AG09319 (cell line): ENCODE measurements around the gene HSP90AB1.

ENCODE experiments used
- DNase-seq: peaks from one replicate; pipeline ENCODE4 v3.0.0-alpha.2; 2010; ENCODE audit warnings: low read depth; ENCODE audit errors: extremely low read depth
- TF ChIP-seq, protein P1 (sequence below): IDR thresholded peaks from 2 replicates; pipeline ENCODE4 v1.5.1; 2011; ENCODE audit warnings: low read depth, mild to moderate bottlenecking, inconsistent platforms, low read length, moderate library complexity

The HSP90AB1 gene

DNA sequence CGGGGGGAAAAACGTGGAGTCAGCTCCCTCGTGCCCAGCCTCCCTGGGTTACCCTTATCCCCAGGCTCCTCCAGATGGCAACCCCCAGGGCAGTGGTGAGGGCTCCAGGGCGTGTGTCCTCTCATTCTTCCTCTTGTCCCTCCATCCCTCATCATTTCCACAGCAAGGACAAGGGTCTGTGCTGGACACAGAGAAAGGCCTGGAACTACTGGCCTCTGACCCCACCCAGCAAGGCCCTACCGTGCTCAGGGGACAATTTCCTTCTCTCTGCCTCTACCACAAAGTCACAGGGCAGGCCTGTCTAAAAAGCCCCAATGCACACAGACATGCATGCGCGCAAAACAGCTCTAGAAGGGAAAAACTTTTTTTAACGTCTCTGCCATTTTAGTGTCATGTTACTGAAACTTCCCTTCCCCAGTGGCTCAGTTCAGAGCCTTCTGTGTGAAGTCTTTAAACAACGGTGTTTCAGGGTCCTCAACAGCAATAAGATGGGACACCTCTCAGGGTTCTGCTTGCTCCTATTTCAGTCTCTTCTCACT is 11.5 kb downstream of the HSP90AB1 start:
- TF ChIP-seq, protein P1, sequence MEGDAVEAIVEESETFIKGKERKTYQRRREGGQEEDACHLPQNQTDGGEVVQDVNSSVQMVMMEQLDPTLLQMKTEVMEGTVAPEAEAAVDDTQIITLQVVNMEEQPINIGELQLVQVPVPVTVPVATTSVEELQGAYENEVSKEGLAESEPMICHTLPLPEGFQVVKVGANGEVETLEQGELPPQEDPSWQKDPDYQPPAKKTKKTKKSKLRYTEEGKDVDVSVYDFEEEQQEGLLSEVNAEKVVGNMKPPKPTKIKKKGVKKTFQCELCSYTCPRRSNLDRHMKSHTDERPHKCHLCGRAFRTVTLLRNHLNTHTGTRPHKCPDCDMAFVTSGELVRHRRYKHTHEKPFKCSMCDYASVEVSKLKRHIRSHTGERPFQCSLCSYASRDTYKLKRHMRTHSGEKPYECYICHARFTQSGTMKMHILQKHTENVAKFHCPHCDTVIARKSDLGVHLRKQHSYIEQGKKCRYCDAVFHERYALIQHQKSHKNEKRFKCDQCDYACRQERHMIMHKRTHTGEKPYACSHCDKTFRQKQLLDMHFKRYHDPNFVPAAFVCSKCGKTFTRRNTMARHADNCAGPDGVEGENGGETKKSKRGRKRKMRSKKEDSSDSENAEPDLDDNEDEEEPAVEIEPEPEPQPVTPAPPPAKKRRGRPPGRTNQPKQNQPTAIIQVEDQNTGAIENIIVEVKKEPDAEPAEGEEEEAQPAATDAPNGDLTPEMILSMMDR = no peak
- no peak for DNase-seq

DNA sequence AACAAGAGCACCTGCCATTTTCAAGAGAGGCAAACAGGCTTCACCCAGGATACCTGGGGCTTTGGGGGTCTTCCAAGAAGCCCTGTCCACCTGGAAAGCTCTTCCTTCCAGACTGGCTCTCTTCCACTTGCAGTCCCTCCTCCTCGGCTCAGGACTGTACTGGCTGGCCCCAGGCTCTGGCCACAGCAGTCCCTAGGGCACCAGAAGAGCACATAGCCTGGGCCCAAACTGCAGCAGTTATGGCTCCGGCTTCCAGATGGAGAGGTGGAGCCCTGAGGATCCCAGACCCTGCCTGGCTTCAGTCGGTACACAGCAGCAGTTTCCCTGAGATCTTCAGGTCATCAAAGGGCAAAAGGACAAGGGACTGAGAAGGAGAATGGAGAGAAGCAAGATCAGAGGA is 12.0 kb downstream of the HSP90AB1 start:
- TF ChIP-seq, protein P1 = no peak
- no peak for DNase-seq

DNA sequence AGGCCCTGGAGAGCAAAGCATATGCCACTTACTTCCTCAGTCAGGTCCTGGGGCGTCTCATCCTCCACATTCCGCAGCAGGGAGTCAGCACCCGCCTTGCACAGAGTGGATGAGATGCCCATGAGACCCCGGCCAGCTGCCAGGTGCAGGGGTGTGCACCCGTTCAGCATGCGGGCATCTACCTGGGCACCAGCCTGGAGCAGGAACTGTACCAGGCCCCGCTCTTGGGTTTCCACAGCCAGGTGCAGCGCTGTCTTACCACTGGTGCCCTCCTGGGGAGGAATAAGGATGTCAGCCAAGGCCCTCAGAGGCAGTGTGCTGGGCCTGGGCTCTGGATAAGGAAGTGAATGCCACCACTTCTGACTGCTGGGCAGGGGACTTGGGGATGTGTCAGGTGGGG is 13.1 kb downstream of the HSP90AB1 start:
- TF ChIP-seq, protein P1 = no peak

DNA sequence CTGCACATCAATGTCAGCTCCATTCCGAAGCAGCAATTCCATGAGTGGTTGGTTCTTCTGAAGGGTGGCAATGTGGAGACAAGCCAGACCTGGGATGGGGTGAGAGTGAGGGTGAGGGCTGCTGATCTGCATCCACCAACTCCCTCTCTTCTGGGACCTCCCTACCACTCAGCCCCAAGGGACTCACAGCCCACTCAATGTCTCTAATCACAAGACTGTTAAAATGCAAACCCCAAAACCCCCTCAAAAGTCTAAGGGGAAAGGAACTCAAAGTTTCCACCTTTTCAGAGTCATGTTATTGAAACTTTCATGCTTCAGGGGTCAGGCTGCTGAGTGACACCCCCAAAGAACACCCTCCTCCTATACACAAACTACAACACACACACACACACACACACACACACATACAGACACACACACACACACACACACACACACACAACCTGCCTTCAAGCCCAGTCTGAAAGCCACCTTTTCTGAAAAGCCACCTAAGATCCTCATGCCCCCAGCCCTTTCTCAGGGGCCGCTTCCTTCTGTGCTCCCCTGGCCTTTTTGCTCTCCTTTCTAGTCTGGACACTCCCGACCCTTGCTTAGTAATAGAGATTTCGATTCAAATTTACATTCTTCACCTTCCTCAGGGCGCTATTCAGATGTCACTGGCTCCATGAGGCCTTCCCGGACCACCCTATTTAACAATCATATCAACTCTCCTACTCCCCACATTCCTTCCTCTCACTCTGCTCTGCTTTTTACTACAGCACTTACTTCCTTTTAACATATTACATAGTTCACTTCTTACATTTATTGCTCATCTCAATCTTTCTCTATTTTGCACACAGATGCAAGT is 13.8 kb downstream of the HSP90AB1 start:
- DNase-seq = no peak
- TF ChIP-seq, protein P1 = no peak

More for the DNA sequence above, 13.1 kb downstream of the HSP90AB1 start:
- no peak for DNase-seq

DNA sequence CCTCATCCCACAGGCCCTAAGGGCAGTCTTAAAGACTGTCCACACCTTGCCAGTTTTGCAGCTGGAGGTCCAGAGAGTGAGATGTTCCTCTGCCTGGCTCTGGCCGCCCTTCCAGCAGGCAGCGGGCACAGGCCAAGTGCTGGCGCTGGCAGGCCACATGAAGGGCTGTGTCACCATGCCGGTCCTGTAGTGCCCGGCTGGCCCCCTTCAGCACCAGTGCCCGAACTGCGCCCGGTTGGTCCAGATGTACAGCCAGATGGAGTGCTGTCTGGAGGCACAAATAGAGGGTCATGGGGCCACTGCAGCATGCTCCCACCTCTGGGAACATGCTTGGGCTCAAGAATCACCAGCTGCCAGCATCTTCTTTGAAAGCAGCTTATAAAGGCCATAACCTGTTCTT is 14.7 kb downstream of the HSP90AB1 start:
- TF ChIP-seq, protein P1 = no peak
- DNase-seq = no peak

DNA sequence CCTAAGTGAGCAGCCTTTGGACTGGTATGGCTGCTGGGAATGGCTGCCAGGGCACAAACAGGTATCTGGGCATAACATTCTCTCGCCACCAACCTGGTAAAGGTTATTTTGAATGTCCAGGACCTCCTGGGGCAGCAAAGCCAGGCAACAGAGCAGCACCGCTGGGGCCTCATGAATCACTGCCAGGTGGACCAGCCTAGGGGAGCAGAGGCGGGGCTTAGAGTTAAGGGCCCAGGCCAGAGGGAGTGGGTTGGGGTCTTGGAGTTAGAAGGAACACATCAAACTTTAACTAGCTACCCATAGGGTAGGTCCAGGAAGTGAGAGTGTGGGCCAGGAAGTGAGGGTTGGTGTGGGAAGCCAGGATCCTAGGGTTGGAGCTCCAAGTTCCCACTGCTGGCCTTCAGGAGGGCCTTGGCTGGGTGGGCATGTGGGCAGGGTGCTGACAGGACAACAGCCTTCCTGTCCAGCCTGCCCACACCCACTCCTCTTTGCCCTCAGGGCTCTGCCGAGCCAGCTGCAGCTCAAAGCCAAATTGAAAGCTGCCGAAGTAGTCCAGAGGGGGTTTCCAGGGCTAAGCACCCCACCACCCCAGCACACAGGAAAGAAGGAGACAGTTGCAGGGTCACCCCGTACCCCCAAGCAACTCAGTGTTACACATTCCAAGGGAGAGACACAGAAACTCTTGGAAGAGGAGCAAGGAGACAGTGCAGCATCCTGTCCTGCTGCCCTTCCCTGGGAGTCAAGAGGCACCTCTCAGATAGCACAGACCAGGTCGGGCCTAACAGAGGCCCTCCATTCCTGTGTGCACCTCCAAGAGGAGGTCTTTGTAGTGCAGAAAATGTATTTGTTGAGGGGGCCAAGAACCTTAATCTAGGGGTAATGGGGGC is 15.8 kb downstream of the HSP90AB1 start:
- no peak for DNase-seq
- TF ChIP-seq, protein P1 = no peak
